ENCODE data around the gene EPHB2.

- no peak for TF ChIP-seq EZH2phosphoT487 (IDR thresholded peaks at IDR 0.05; ENCODE audit: insufficient read depth, low read depth)
- no peak for TF ChIP-seq EZH2 (IDR thresholded peaks at IDR 0.05; ENCODE audit: insufficient read depth, poor library complexity, severe bottlenecking)
Measured at GRCh38 chr1:22880174-22880601, 169.5 kb downstream of the EPHB2 start.

All from GM23248 (cell line).